OCI-LY3 (cell line): ENCODE measurements around the gene LACTB.

Source experiments
- H2AFZ ChIP-seq: fragments of 200-600, 300-600 bp; shearing (Covaris generic); 2 replicates; pipeline ENCODE4 v1.6.0; 2014; ENCODE audit warnings: antibody characterized with exemption, low read depth, low read length
- H3K27ac ChIP-seq: fragments of 200-600, 300-600 bp; sonication (generic); 2 replicates; pipeline ENCODE4 v1.5.1; 2014; ENCODE audit warnings: mild to moderate bottlenecking, low read length, moderate library complexity, mixed read lengths
- H3K27me3 ChIP-seq: fragments of 200-600, 300-600 bp; sonication (generic); 2 replicates; pipeline ENCODE4 v1.6.1; 2014; ENCODE audit warnings: low read depth, low read length, mixed read lengths
- H3K36me3 ChIP-seq: fragments of 200-600, 300-600 bp; sonication (generic); replicated peaks from 2 replicates; pipeline ENCODE3; 2014; ENCODE audit warnings: low read depth, low read length, mixed read lengths
- H3K4me1 ChIP-seq: fragments of 300-600, 200-600 bp; sonication (generic); 2 replicates; pipeline ENCODE4 v1.6.1; 2014; ENCODE audit warnings: low read length, mixed read lengths
- H3K4me2 ChIP-seq: fragments of 200-600, 300-600 bp; sonication (generic); 2 replicates; pipeline ENCODE4 v1.6.1; 2014; ENCODE audit warnings: low read length, mixed read lengths
- H3K4me3 ChIP-seq: fragments of 300-600, 200-600 bp; sonication (generic); 2 replicates; pipeline ENCODE4 v1.5.1; 2014; ENCODE audit warnings: antibody characterized with exemption, mild to moderate bottlenecking, low read length, moderate library complexity
- H3K79me2 ChIP-seq: fragments of 300-600, 200-600 bp; shearing (Covaris generic); 2 replicates; pipeline ENCODE4 v1.6.1; 2014; ENCODE audit warnings: mild to moderate bottlenecking, low read length, mixed read lengths
- H3K9ac ChIP-seq: fragments of 300-600, 200-600 bp; shearing (Covaris generic); 2 replicates; pipeline ENCODE4 v1.6.0; 2014; ENCODE audit warnings: mild to moderate bottlenecking, low read length, moderate library complexity
- H3K9me3 ChIP-seq: fragments of 200-600, 300-600 bp; shearing (Covaris generic); 2 replicates; pipeline ENCODE4 v1.6.1; 2014; ENCODE audit warnings: low read length, mixed read lengths; ENCODE audit not compliant: insufficient read depth
- H4K20me1 ChIP-seq: fragments of 200-600, 300-600 bp; sonication (generic); 2 replicates; pipeline ENCODE4 v1.6.1; 2016; ENCODE audit warnings: low read length, mixed read lengths; ENCODE audit not compliant: insufficient read depth
- CTCF ChIP-seq: fragments of 200-600, 300-600 bp; sonication (generic); IDR thresholded peaks from 2 replicates; pipeline ENCODE4 v1.5.1; 2014; ENCODE audit warnings: antibody characterized with exemption, low read length, low read depth
- EZH2phosphoT487 ChIP-seq: fragments of 200-600 bp; shearing (Covaris generic); IDR thresholded peaks from 2 replicates; pipeline ENCODE4 v1.6.1; 2018; ENCODE audit warnings: antibody characterized with exemption, mixed run types, low read depth

The LACTB gene

GRCh38 chr15:63075015-63075983 lies 46.4 kb upstream of the LACTB start:
- no peak overlapping the region for H3K4me3 ChIP-seq
- no peaks in the 10 kb centered on the region for H4K20me1 ChIP-seq
- H3K36me3 ChIP-seq = no peaks in the 10 kb centered on the region
- H3K9me3 ChIP-seq = no peaks in the 10 kb centered on the region
- H3K27me3 ChIP-seq = no peaks in the 10 kb centered on the region
- no peaks in the 10 kb centered on the region for H3K4me1 ChIP-seq
- H3K4me2 ChIP-seq = no peak overlapping the region
- TF ChIP-seq EZH2phosphoT487 (no peak), CTCF (no peak)
- H2AFZ ChIP-seq = no peak overlapping the region
- no peak overlapping the region for H3K9ac ChIP-seq
- no peak overlapping the region for H3K27ac ChIP-seq
- H3K79me2 ChIP-seq = no peaks in the 10 kb centered on the region

- Histone ChIP-seq H2AFZ (no peak overlapping the region), H4K20me1 (no peaks in the 10 kb centered on the region), H3K27me3 (no peaks in the 10 kb centered on the region), H3K4me2 (no peak overlapping the region), H3K27ac (no peak overlapping the region), H3K9ac (no peak overlapping the region), H3K9me3 (no peaks in the 10 kb centered on the region), H3K4me1 (no peaks in the 10 kb centered on the region), H3K36me3 (no peaks in the 10 kb centered on the region), H3K4me3 (no peak overlapping the region), H3K79me2 (no peaks in the 10 kb centered on the region)
- no peak for TF ChIP-seq EZH2phosphoT487
- no peak for TF ChIP-seq CTCF
Observed at GRCh38 chr15:63075984-63076713, 45.5 kb upstream of the LACTB start.

- Histone ChIP-seq H3K27ac (no peak overlapping the region), H3K27me3 (no peaks in the 10 kb centered on the region), H2AFZ (no peak overlapping the region), H3K4me3 (no peak overlapping the region), H3K4me2 (no peak overlapping the region), H3K4me1 (no peaks in the 10 kb centered on the region), H3K9me3 (no peaks in the 10 kb centered on the region), H4K20me1 (no peaks in the 10 kb centered on the region), H3K36me3 (no peaks in the 10 kb centered on the region), H3K9ac (no peak overlapping the region), H3K79me2 (no peaks in the 10 kb centered on the region)
- TF ChIP-seq CTCF = no peak
- no peak for TF ChIP-seq EZH2phosphoT487
Observed at GRCh38 chr15:63076714-63077046, 45.0 kb upstream of the LACTB start.

GRCh38 chr15:63077952-63078351 lies 43.7 kb upstream of the LACTB start:
- H3K4me1 ChIP-seq = no peaks in the 10 kb centered on the region
- H3K27me3 ChIP-seq = no peaks in the 10 kb centered on the region
- TF ChIP-seq EZH2phosphoT487 = no peak
- no peak for TF ChIP-seq CTCF
- H3K4me3 ChIP-seq = no peak overlapping the region
- no peak overlapping the region for H3K27ac ChIP-seq
- H4K20me1 ChIP-seq = no peaks in the 10 kb centered on the region
- H2AFZ ChIP-seq = no peak overlapping the region
- no peak overlapping the region for H3K9ac ChIP-seq
- no peaks in the 10 kb centered on the region for H3K9me3 ChIP-seq
- H3K79me2 ChIP-seq = no peaks in the 10 kb centered on the region
- H3K4me2 ChIP-seq = no peak overlapping the region
- no peaks in the 10 kb centered on the region for H3K36me3 ChIP-seq
